G401.6 (cell line): ENCODE measurements around the gene ETNK2.
"Not testable (repeated sequence)": the region's sequence is repeated elsewhere in the genome, so short reads cannot be mapped to it uniquely, and the experiment has no call there.

Experiments
- FAIRE-seq: peaks from 2 replicates; lab custom pipeline; 2012; peaks lifted over from hg19 to GRCh38; lab: Jason Lieb, UNC

ETNK2 gene

DNA sequence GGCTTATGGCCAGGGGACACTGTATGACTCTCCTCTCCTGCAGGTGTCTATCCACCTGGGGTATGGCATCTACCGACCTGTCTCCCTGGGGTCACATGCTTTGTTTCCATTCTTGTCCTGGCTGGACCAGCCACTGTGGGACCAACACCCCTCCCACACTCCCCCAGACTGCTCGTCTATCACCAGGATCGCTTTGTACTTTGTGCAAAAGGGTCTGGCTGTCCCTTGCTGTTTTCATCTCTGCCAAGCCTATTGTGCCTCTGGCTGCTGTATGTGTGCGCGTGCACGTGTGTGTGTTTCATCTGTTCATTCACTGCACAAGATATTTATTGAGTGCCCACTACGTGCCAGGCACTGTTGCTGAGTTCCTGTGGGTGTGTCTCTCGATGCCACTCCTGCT lies 25.5 kb downstream of the ETNK2 start:
- FAIRE-seq = no peak

DNA sequence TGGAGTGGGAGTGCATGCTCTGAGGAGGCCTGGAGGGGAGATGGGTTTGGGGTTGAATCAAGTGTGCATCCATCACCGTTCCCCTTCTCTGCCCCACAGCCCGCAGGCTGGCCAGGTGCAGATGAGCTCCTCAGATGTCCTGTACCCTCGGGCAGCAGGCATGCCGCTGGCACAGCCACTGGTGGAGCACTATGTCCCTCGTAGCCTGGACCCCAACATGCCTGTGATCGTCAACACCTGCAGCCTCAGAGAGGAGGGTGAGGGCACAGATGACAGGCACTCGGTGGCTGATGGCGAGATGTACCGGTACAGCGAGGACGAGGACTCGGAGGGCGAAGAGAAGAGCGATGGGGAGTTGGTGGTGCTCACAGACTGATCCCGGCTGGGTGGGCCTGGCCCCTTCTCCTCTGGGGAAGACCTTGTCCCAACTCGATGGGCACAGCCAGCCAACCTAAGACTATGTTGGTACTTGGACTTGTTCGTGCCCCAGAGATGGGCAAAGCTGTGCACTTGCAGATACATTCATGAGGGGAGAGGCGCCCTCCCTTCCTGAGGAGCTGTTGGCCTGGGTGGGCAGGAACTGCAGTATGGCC lies 26.0 kb downstream of the ETNK2 start:
- no peak for FAIRE-seq

DNA sequence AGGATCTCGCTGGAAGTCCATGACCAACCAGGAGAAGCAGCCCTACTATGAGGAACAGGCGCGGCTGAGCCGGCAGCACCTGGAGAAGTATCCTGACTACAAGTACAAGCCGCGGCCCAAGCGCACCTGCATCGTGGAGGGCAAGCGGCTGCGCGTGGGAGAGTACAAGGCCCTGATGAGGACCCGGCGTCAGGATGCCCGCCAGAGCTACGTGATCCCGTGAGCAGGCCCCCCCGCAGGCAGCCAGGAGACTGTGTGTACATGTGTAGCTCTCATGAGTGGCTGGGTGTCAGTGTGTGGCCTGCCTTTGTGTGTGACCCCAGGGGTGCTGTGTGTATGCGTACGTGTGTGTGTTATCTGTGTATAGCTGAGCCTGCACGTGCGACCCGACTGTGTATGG lies 27.2 kb downstream of the ETNK2 start:
- no peak for FAIRE-seq

DNA sequence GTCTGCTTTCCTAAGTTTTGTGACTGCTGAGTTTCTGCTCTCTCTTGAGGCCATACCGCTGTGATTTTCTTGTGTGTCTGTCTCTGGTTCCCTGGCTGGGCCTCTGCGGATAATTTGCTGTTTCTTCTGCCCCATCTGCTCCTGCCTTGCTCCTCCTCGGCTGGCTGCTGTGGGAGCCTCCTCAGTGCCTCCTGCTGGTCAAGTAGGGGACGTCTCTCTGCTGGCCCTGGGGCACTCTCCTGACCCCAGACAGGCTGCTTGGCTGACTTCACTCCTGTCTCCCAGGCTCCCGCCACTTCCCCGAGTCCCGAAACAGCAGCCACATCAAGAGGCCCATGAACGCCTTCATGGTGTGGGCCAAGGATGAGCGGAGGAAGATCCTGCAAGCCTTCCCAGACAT lies 28.5 kb downstream of the ETNK2 start:
- no peak for FAIRE-seq

DNA sequence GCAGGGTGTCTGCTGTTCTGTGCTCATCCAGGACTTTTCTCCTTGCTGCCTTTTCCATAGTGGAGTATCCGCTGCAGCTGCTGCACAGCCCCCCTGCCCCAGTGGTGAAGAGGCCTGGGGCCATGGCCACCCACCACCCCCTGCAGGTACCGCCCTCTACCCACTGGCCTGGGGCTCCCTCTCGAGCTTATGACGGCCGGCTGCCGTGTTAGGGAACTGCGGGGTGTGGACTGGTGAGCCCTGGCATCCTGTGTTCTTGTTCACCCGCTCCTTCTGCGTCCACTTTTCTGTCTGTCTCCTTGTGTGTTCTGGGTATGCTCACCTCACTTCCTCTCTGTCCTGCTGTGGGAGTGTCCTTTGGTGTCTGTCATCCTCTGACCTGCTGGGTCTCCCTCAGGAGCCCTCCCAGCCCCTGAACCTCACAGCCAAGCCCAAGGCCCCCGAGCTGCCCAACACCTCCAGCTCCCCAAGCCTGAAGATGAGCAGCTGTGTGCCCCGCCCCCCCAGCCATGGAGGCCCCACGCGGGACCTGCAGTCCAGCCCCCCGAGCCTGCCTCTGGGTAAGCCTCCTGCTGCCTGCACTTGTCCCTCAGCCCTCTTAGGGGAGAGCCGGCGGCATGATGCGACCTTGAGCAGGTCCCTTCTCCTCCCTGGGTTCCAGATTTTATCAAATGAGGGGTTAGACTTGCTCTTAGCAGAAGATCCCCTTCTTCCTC lies 29.8 kb downstream of the ETNK2 start:
- no peak for FAIRE-seq

DNA sequence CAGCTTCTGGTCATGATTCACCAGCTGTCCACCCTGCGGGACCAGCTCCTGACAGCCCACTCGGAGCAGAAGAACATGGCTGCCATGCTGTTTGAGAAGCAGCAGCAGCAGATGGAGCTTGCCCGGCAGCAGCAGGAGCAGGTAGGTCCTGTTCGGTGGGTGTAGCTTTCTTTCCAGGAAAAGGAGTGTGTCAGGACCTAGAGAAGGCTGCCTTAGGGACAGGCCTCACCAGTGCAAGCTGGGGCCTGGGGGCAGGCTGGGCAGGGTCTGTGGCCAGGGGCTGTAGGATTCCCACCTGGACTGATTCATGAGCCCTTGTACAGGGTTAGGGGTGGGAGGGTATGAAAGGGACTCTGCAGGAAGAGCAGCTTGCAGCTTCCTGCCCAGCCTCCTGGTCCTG lies 35.3 kb downstream of the ETNK2 start:
- no peak for FAIRE-seq

DNA sequence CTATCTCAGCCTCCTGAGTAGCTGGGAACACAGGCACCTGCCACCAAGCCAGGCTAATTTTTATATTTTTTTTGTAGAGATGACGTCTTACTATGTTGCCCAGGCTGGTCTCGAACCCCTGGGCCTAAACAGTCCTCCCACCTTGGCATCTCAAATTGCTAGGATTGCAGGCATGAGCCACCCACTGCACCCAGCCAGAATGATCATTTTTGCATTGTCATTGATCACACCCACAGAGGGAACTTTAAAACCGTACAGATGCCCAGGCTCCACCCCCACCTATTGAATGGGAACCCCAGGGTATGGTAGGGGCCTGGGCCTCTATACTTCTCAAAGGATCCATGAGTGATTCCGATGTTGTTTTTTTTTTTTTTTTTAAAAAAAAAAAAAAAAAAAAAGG lies 36.7 kb downstream of the ETNK2 start:
- no peak for FAIRE-seq

DNA sequence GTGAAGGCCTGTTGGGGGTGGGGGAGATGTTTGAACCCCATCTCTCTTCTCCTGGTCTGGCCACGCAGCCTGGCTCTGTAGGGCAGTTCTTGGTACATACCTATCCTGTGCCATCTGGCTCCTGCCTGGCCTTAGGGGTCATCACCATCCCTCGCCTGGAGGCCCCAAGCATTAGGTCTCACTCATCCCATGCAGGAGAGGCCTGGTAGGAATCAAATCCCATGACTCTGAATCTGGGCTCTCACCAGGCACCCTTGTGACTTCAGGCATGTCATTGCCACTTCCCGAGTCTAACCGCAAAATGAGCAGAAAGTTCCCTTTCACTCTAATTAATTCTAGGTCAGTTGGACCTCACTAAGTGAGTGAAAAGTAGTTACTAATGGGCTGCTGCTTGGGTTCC lies 37.2 kb downstream of the ETNK2 start:
- no peak for FAIRE-seq

DNA sequence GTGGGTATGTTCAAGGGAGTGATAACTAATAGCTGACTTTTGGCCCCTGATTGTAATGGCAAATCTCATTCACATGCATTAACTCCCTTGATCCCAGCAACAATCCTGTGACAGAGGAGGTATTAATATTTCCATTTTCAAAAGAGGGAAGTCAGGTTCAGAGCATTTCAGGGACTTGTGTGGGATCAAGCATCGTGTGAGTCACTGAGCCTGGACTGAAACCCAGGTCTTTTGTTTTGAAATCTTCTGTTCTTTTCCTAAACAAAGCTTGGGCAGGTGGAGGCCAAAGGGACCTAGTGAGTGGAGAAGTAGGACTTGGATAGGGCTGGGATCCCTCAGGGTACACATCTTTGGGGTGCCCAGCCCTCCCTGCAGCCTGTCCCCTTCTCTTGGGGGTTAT lies 37.9 kb downstream of the ETNK2 start:
- no peak for FAIRE-seq

DNA sequence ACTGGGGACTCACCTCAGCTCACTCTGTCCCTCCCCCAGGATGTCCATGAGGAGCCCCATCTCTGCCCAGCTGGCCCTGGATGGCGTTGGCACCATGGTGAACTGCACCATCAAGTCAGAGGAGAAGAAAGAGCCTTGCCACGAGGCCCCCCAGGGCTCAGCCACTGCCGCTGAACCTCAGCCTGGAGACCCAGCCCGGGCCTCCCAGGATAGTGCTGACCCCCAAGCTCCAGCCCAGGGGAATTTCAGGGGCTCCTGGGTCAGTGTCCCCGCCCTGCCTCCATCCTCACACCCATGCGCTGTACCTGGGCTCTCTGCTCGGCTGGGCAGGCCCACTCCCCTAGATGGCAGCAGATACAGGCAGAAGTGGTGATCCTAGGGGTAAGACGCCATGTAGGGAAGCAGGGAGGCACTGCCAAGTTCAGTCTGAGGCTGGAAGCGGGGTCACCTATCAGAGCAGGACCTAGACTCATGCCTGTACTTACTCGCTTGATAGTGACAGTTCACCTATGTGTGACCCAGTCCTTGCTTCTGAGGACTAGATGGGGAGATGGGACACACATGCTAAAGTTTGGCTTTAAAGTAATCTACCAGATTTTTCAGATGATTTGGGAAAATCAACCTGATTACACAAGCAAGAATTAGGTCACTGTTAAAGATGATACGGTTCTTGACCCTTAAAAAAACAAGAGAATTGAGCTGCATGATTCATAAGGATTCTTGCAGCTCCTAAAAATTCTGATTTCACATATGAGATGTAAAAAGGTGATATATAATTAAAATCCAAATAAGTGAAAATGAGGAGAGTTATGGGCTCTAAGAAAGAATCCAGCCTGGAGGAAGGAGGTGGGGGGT lies 38.7 kb downstream of the ETNK2 start:
- FAIRE-seq = no peak

DNA sequence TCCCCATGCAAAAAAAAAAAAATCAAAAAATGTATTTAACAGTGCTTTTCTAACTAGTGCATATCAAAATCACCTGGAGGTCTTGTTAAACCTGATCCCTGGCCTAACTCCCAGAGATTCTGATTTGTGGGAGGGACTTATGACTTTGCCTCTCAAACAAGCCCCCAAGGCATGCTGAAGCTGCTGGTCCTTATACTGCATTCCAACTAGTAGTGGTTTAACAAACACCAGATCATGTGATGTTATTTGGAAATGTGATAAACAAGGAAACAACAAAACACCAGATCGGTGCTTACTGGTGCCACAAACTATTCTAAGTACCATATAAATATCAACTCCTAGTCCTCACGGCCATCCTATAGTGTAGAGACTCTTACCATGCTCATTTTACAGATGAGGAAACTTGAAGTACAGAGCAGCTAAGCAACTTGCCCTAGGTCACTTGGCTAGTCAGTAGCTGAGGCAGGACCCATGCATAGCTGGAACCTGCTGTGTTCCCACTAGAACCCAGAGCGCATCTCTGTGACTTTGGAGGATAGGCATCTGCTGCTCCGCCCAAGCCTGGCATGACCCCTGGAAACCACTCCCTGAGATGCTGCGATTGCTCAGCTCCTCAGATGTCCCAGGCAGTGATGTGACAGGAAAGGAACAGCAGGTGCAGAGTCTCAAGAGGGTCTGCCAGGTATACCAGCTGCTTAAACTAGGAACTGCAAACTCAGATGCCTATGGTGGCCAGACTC lies 40.8 kb downstream of the ETNK2 start:
- no peak for FAIRE-seq

DNA sequence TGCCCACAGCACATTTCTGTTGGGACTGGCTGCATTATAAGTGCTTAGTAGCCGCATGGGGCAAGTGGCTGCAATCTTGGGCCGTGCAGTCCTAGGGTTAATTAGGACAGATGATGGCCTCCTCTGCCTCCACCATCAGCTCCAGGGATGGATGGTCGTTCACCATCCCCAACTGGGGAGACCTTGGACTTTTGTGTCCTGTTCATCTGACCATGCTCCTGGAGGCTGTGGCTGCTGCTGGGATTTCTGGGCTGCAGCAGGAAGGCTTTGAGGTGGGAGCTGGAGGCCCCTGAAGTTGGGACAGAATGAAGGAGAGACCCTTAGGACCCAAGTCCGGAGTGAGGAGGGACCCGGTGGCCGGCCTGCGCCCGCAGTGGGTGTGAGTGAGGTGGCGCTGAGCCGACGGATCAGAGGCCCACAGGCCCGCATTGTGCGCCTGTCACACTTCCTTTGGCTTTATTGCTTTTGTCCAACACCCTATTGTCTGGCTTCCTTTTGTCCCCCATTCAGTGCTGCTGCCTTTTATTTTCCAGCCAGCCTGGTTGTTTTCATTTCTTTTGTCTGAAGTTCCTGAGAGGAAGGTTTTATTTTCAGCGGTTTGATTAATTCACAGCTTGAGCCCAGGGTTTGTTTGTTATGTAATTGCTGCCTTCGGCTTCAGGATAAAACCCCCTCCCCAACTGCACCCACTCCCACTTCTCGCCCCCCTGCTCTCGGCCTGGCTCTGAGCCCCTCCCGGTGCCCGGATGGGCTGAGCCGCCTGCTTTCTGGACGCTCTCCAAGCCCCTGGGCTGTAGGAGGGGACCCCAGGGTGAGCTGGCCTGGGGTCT lies 43.3 kb downstream of the ETNK2 start:
- no peak for FAIRE-seq

DNA sequence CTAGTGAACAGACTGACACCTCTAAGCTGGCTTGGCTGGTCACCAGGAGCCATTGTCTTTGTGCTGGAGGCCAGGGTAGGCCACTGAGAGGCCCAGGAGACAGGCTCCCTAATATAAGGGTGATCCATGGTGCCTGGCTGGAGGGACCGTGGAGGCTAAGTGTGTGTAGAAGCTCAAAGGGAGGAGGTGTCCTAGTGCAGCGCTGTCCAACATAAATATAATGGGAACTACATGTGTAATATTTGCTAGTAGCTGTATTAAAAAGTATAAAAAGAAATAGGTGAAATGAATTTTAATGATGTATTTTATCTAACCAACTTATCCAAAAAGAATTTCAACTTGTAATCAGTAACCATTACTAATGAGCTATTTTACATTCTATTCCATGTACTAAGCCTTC lies 44.0 kb downstream of the ETNK2 start:
- FAIRE-seq = no peak

DNA sequence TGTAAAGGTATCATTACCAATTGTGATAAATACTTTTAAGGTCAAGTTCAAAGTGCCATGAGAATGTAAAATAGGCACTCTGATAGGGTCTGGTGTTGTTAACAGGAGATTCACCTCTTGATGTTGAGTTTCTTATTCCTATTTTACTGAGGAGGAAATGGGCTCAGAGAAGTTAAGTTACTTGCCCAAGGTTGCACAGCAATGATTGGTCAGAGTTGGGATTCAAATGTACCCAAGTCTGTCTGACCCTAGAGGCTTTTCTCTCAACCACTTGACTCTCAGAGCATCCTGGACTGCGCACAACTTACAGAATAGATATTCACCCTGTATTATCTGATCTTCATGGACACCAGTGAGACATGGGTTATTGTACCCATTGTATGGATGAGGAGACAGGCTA lies 45.0 kb downstream of the ETNK2 start:
- no peak for FAIRE-seq

DNA sequence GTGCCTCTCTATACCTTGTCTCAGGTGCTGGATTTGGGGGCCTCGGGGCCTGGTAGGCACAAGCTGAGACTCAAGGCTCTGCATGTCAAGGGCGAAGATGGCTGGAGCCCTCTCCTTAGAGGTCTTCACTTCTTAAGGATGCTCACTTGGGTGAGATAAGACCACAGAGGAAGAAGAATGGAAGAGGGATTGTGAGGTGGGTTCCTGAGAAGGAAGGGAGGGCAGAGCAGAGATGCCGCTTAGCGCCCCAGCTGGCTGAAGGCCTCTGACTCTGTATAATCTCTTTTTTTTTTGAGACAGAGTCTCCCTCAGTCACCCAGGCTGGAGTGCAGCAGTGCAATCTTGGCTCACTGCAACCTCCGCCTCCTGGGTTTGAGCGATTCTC lies 46.7 kb downstream of the ETNK2 start:
- no peak for FAIRE-seq

DNA sequence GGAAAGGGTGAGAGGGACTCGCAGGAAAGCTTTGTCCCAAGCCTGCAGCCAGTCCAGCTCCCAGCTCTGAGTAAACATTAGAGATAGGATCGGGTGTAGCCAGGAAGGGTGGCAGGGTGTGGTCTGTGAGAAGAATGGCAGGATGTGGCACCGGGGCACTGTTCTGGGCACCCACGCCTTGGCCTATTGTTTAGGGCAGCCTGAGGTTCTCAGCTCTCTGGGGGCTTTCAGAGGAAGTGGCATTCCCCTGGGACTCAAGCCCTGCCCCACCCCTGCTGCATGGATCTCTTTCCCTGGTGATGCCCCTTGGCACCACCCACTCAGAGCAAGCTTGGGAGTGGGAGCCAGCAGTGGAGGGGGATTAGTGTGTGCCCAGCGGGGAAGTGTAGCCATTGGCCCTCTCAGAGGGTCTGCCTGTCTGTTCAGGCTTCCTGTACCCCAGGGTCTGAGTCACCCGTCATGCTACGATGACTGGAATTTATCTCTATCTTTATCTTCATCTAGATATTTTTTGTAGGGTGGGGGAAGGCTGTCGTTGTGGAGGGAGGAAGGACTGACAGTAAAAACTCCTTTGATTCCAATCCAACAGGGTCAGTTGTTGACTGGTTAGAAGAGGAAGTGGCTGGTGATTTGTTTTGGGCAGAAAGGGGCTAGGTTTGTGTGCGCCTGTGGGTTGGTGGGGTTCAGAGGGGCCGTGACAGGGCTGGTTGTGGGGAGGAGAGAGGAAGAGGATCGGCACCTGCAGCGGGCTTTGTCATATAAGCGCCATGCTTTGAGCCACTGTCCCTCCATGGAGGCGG lies 47.3 kb downstream of the ETNK2 start:
- FAIRE-seq = no peak

DNA sequence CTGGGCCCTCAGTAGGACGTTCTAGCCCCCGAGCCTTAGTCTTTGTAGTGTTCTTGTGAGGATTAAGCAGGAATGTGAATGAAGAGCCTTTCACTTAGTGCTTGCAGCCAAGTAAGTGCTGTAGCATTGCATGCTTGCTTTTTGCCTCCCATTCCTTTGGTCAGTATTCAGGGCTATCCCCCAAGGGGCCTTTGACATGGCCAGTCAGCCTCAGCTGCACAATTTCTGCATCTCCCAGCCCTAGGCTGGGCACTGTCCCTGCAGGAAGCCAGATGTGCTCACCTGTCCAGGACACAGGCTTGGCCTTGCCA lies 48.5 kb downstream of the ETNK2 start:
- no peak for FAIRE-seq

DNA sequence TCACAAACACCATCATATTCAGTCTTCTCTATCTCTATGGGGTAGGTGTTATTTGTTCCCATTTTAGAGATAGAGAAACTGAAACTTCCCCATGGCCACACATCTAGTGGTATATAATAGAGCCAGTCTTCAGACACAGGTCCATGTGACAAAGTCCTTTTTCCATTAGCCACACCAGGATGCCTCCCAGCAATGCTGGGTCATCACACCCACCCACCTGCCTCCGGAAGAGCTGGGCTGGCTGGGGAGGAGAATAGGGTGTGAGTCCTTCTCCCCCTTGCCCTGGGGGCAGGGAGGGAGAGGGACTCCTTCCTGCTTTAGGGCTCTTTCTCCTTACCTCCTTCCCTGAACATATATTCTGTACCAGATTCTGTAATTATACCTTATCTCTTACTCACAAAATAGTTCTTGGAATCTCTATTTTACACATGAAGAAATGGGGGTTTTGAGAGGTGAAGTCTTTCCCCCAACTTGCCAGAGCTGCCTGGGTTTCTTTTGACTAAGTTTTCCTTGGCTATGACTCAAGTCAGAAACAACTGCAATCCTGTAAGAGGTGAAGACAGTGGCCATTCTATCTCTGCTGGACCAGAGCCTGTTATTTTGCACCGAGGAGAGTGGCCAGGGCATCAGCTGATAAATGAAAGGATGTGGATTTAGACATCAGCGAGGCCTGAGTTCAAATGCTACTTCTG lies 49.0 kb downstream of the ETNK2 start:
- no peak for FAIRE-seq

DNA sequence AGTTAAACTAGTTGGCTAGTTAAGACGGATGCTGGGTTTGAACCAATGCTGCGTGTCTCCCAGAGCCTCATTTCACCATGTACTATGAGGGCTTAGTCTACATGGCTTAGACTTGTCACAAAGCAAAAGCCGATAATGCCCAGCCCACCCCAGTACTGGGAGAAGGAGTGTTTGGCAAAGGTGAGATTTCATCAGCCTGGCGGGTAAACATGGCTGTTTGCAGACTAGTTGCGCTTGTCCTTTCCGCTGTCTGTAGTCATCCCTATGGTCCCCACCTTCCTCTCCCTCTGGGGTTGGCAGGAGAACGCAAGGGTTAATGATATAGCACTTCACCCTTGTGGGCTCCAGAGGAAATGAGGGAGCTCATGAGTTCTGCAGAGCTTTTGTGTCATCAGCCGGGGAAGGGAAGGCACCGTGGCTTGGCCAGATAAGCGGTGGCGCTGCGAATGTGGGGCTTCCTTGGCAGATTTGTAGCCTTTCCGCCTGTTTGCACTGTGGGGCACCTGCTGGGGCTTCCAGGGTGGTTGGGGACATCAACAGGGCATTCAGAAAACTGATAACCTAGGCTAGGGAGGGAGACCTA lies 49.7 kb downstream of the ETNK2 start:
- FAIRE-seq = no peak

DNA sequence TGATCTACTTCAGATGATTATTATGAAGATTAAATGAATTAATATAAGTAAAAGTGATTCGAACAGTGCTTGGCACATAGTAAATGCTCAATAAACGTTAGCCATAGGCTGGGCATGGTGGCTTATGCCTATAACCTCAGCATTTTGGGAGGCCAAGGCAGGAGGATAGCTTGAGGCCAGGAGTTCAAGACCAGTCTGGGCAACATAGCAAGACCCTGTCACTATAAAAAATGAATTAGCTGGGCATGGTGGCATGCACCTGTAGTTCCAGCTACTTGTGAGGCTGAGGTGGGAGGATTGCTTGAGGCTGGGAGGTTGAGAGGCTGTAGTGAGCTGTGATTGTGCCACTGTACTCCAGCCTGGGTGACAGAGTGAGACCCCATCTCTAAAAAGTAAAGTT lies 52.1 kb downstream of the ETNK2 start:
- FAIRE-seq = not testable (repeated sequence)
